ENCODE data around the gene MBP.

Gene MBP

GRCh38 chr18:77151033-77151771 lies 18.6 kb upstream of the MBP start:
- no peak for DNase-seq

GRCh38 chr18:77150588-77150987 lies 18.0 kb upstream of the MBP start:
- no peak for DNase-seq

GRCh38 chr18:77148289-77148688 lies 15.7 kb upstream of the MBP start:
- DNase-seq = no peak

- peak; percentile 24 for DNase-seq
Measured at GRCh38 chr18:77147418-77147852, 14.9 kb upstream of the MBP start.

GRCh38 chr18:77146249-77147080 lies 13.9 kb upstream of the MBP start:
- peak; percentile 21 for DNase-seq

GRCh38 chr18:77145364-77145901 lies 12.8 kb upstream of the MBP start:
- DNase-seq = peak; percentile 17

GRCh38 chr18:77144451-77145118 lies 12.0 kb upstream of the MBP start:
- DNase-seq = no peak

- no peak for DNase-seq
Measured at GRCh38 chr18:77144046-77144445, 11.5 kb upstream of the MBP start.

- DNase-seq = no peak
Measured at GRCh38 chr18:77143196-77143595, 10.6 kb upstream of the MBP start.

- DNase-seq = no peak
Measured at GRCh38 chr18:77141401-77142118, 9.0 kb upstream of the MBP start.

- DNase-seq = no peak
Measured at GRCh38 chr18:77140439-77141109, 8.0 kb upstream of the MBP start.

GRCh38 chr18:77140030-77140429 lies 7.4 kb upstream of the MBP start:
- no peak for DNase-seq

GRCh38 chr18:77139619-77140018 lies 7.0 kb upstream of the MBP start:
- DNase-seq = no peak

GRCh38 chr18:77138270-77138669 lies 5.7 kb upstream of the MBP start:
- DNase-seq = no peak

GRCh38 chr18:77137851-77138250 lies 5.3 kb upstream of the MBP start:
- no peak for DNase-seq

- no peak for DNase-seq
Measured at GRCh38 chr18:77136871-77137665, 4.5 kb upstream of the MBP start.

GRCh38 chr18:77136076-77136718 lies 3.6 kb upstream of the MBP start:
- no peak for DNase-seq

GRCh38 chr18:77135339-77136075 lies 2.9 kb upstream of the MBP start:
- no peak for DNase-seq

GRCh38 chr18:77134611-77135010 lies 2.0 kb upstream of the MBP start:
- DNase-seq = no peak
